K562 (cell line): ENCODE results near the gene AIF1. TPM values are rescaled to one million over a fixed set of nuclear protein-coding genes. Genes with fewer than 3 reads are reported as not detected.

Experiments
- CCAR2 ChIP-seq: fragments of 200-400 bp; formaldehyde crosslinking; IDR thresholded peaks from 2 replicates; pipeline ENCODE4 v1.6.1; 2017; ENCODE audit warnings: mild to moderate bottlenecking, low read depth, low read length
- CHCHD3 ChIP-seq: fragments of 250-450 bp; sonication (Bioruptor Pico); IDR thresholded peaks from 2 replicates; pipeline ENCODE4 v2.1.2; 2022; ENCODE audit warnings: mild to moderate bottlenecking
- FOXA1 ChIP-seq: fragments of 450-650 bp; IDR thresholded peaks from 2 replicates; pipeline ENCODE4 v1.6.1; 2016; ENCODE audit warnings: mild to moderate bottlenecking, borderline replicate concordance
- GATAD2A ChIP-seq: fragments of 450-650 bp; IDR thresholded peaks from 2 replicates; pipeline ENCODE4 v1.6.1; 2017
- MEIS2 ChIP-seq: fragments of 450-650 bp; IDR thresholded peaks from 2 replicates; pipeline ENCODE4 v1.6.1; 2014; ENCODE audit warnings: mild to moderate bottlenecking; ENCODE audit not compliant: partially characterized antibody
- NR2C1 ChIP-seq, 2 experiments: fragments of 450-650 bp; IDR thresholded peaks; 2 replicates each; pipeline ENCODE4 v1.6.1; 2017; ENCODE audit warnings: mild to moderate bottlenecking in 2 of 2, antibody characterized with exemption in 1 of 2, inconsistent platforms in 1 of 2, missing compliant biosample characterization in 1 of 2, missing genetic modification characterization in 1 of 2
- TEAD4 ChIP-seq, 2 experiments: sonication (generic) in 1 of 2; formaldehyde crosslinking in 1 of 2; IDR thresholded peaks; 2 replicates each; pipeline versions ENCODE4 v1.6.1 to v1.8.0; 2012 to 2022; ENCODE audit warnings: borderline replicate concordance in 1 of 2, inconsistent platforms in 1 of 2, low read length in 1 of 2, mild to moderate bottlenecking in 1 of 2, missing genetic modification reagents in 1 of 2
- TFE3 ChIP-seq: fragments of 450-650 bp; formaldehyde crosslinking; IDR thresholded peaks from 2 replicates; pipeline ENCODE4 v1.4.0; 2020; ENCODE audit warnings: mild to moderate bottlenecking, mixed read lengths
- ZC3H11A ChIP-seq: IDR thresholded peaks from 2 replicates; pipeline ENCODE4 v1.6.1; 2012; ENCODE audit warnings: low read depth, low read length, improper control_type of control experiment
- ZC3H8 ChIP-seq: fragments of 450-650 bp; IDR thresholded peaks from 2 replicates; pipeline ENCODE4 v1.6.1; 2017
- ZNF274 ChIP-seq: IDR thresholded peaks from 2 replicates; pipeline ENCODE4 v1.6.1; 2011; ENCODE audit warnings: low read depth, mild to moderate bottlenecking, low read length, moderate library complexity, borderline replicate concordance
- ZNF280A ChIP-seq: fragments of 450-650 bp; IDR thresholded peaks from 2 replicates; pipeline ENCODE4 v1.6.1; 2018; ENCODE audit warnings: mild to moderate bottlenecking, low read depth; ENCODE audit not compliant: partially characterized antibody
- ZNF717 ChIP-seq: fragments of 250-450 bp; sonication (Bioruptor Pico); IDR thresholded peaks from 2 replicates; pipeline ENCODE4 v1.5.0; 2021
- polyA plus RNA-seq, 8 experiments: library from polyadenylated mRNA; depleted of rRNA in 4 of 8; stranded (reverse) in 5 of 8; unstranded in 3 of 8; fragments of >200 nt; fragmentation: Nextera tagmentation in 2 of 8; fragmentation: Illumina TruSeq in 1 of 8; extraction: Ambion mirVana in 2 of 8; extraction: Trizol in 1 of 8; gene quantifications; 2 replicates each; pipeline versions ENCODE4 v1.2.1 to v1.2.3, GENCODE V29; 2011 to 2014; ENCODE audit warnings: inconsistent platforms in 1 of 8, missing spikeins in 1 of 8
- total RNA-seq, 7 experiments: library from RNA; depleted of rRNA in 6 of 7; stranded (reverse); fragments of >200 nt in 6 of 7; fragmentation: Illumina TruSeq in 2 of 7; extraction: Trizol in 2 of 7; gene quantifications; 2 replicates each; pipeline versions ENCODE4 v1.2.1 to v1.2.3, GENCODE V29; 2011 to 2021; ENCODE audit warnings: low replicate concordance in 1 of 7
- TF ChIP-seq, protein P1 (sequence below): sonication (generic); formaldehyde crosslinking; IDR thresholded peaks from 2 replicates; pipeline ENCODE4 v1.8.0; 2022; ENCODE audit warnings: mild to moderate bottlenecking, missing genetic modification reagents, borderline replicate concordance
- TF ChIP-seq, protein P2 (sequence below): fragments of 450-650 bp; formaldehyde crosslinking; IDR thresholded peaks from 2 replicates; pipeline ENCODE4 v1.4.0; 2020; ENCODE audit warnings: mild to moderate bottlenecking, moderate library complexity
- TF ChIP-seq, protein P3 (sequence below): fragments of 250-450 bp; sonication (Bioruptor Pico); IDR thresholded peaks from 2 replicates; pipeline ENCODE4 v1.4.0; 2020; ENCODE audit warnings: mild to moderate bottlenecking, moderate library complexity

Gene AIF1
- total and polyA plus RNA-seq, 9 of the 15 experiments (the other 6 are each of a cell fraction or from before 2014, with no cell fraction given), result 9.4 to 33.4 (median 19.4) TPM

GRCh38 chr6:31659649-31660380 is 44.8 kb downstream of the AIF1 start (continued):
- TF ChIP-seq ZC3H8 (0 out of 2 replicates have a peak, but pooled peaks have one; percentile 64), NR2C1 (IDR thresholded peaks at IDR 0.05) (no peak), NR2C1 (tag; IDR thresholded peaks at IDR 0.05) (no peak), ZNF717 (CRISPR knock-in tag) (peak; percentile 53; the same call in 1 of the 2 replicates), FOXA1 (no peak), TEAD4 (IDR thresholded peaks at IDR 0.05; ENCODE audit: low read length) (no peak; the same call in none of the 2 replicates), TEAD4 (CRISPR knock-in tag; IDR thresholded peaks at IDR 0.05; ENCODE audit: borderline replicate concordance) (0 out of 2 replicates have a peak, but pooled peaks have one; percentile 12), ZNF280A (no peak), CCAR2 (no peak), MEIS2 (no peak), CHCHD3 (no peak), GATAD2A (no peak), TFE3 (CRISPR knock-in tag) (no peak), ZC3H11A (no peak), ZNF274 (no peak)
- TF ChIP-seq, protein P1, sequence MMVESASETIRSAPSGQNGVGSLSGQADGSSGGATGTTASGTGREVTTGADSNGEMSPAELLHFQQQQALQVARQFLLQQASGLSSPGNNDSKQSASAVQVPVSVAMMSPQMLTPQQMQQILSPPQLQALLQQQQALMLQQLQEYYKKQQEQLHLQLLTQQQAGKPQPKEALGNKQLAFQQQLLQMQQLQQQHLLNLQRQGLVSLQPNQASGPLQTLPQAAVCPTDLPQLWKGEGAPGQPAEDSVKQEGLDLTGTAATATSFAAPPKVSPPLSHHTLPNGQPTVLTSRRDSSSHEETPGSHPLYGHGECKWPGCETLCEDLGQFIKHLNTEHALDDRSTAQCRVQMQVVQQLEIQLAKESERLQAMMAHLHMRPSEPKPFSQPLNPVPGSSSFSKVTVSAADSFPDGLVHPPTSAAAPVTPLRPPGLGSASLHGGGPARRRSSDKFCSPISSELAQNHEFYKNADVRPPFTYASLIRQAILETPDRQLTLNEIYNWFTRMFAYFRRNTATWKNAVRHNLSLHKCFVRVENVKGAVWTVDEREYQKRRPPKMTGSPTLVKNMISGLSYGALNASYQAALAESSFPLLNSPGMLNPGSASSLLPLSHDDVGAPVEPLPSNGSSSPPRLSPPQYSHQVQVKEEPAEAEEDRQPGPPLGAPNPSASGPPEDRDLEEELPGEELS (CRISPR knock-in tag), result no peak
- TF ChIP-seq, protein P2, sequence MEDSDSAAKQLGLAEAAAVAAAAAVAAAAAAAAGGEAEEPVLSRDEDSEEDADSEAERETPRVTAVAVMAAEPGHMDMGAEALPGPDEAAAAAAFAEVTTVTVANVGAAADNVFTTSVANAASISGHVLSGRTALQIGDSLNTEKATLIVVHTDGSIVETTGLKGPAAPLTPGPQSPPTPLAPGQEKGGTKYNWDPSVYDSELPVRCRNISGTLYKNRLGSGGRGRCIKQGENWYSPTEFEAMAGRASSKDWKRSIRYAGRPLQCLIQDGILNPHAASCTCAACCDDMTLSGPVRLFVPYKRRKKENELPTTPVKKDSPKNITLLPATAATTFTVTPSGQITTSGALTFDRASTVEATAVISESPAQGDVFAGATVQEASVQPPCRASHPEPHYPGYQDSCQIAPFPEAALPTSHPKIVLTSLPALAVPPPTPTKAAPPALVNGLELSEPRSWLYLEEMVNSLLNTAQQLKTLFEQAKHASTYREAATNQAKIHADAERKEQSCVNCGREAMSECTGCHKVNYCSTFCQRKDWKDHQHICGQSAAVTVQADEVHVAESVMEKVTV (CRISPR knock-in tag), result 0 out of 2 replicates have a peak, but pooled peaks have one; percentile 5
- TF ChIP-seq, protein P3, sequence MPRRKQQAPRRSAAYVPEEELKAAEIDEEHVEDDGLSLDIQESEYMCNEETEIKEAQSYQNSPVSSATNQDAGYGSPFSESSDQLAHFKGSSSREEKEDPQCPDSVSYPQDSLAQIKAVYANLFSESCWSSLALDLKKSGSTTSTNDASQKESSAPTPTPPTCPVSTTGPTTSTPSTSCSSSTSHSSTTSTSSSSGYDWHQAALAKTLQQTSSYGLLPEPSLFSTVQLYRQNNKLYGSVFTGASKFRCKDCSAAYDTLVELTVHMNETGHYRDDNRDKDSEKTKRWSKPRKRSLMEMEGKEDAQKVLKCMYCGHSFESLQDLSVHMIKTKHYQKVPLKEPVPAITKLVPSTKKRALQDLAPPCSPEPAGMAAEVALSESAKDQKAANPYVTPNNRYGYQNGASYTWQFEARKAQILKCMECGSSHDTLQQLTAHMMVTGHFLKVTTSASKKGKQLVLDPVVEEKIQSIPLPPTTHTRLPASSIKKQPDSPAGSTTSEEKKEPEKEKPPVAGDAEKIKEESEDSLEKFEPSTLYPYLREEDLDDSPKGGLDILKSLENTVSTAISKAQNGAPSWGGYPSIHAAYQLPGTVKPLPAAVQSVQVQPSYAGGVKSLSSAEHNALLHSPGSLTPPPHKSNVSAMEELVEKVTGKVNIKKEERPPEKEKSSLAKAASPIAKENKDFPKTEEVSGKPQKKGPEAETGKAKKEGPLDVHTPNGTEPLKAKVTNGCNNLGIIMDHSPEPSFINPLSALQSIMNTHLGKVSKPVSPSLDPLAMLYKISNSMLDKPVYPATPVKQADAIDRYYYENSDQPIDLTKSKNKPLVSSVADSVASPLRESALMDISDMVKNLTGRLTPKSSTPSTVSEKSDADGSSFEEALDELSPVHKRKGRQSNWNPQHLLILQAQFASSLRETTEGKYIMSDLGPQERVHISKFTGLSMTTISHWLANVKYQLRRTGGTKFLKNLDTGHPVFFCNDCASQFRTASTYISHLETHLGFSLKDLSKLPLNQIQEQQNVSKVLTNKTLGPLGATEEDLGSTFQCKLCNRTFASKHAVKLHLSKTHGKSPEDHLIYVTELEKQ (CRISPR knock-in tag), result no peak
